Peyer's patch (tissue), 4 donors: Measurements from ENCODE around the gene PLOD3.

ENCODE experiments used
- CTCF ChIP-seq, 6 experiments: fragments of 450-650 bp in 4 of 6; fragments of 200-600 bp in 2 of 6; sonication (generic) in 1 of 6; IDR thresholded peaks; one replicate each; pipeline ENCODE4 v1.5.1; 2017 to 2019; ENCODE audit warnings: antibody characterized with exemption in 6 of 6, mild to moderate bottlenecking in 3 of 6, moderate library complexity in 1 of 6
- POLR2A ChIP-seq, 2 donors: fragments of 450-650 bp; IDR thresholded peaks; one replicate each; pipeline ENCODE4 v1.5.1; 2017; ENCODE audit warnings: antibody characterized with exemption in 2 of 2, mild to moderate bottlenecking in 2 of 2, moderate library complexity in 2 of 2

GRCh38 chr7:101186844-101187428 is 30.4 kb downstream of the PLOD3 start:
- TF ChIP-seq CTCF (IDR thresholded peaks at IDR 0.05): no peak
- no peak for TF ChIP-seq POLR2A (IDR thresholded peaks at IDR 0.05)
